HCT116 (cell line): ENCODE measurements around the gene RFPL4A. TPM values are rescaled to one million over a fixed set of nuclear protein-coding genes. Genes with fewer than 3 reads are reported as not detected.
A peak's percentile ranks its signal among the peaks of the same experiment; 100 is the strongest.

Experiments
- ATAC-seq: fragments of 200-7000 bp; cut with Tn5 transposase; 2 replicates; pipeline ENCODE4 v1.9.1; 2020; ENCODE audit warnings: mild to moderate bottlenecking, moderate library complexity
- BruUV-seq: library from RNA; stranded (reverse); fragments of 400-500 nt; replicated peaks from 2 replicates; lab custom pipeline; 2021; lab: Mats Ljungman, UMichigan
- CTCF ChIA-PET: fragments of 300-600 bp; sonication (Branson Sonifier 250); formaldehyde crosslinking; loops from one replicate; lab custom pipeline; 2021; ENCODE audit warnings: antibody characterized with exemption; lab: Charles Lee
- POLR2A ChIA-PET: fragments of 300-600, 350-600 bp; sonication (Branson Sonifier 250); formaldehyde crosslinking; loops from one replicate; lab custom pipeline; 2021; ENCODE audit warnings: antibody characterized with exemption; lab: Charles Lee
- RAD21 ChIA-PET, 2 experiments: fragments of 300-600 bp; sonication (Branson Sonifier 250); formaldehyde crosslinking; loops; one replicate each; lab custom pipeline; 2023; ENCODE audit warnings: low total read pairs in 2 of 2; ENCODE audit not compliant: uncharacterized antibody in 2 of 2, unreplicated experiment in 2 of 2, low non-redundant PET in 1 of 2; lab: Charles Lee
- DNase-seq: peaks from one replicate; pipeline ENCODE4 v3.0.0-alpha.2; 2010; ENCODE audit warnings: low read depth, low spot score
- H2AFZ ChIP-seq: fragments of 200-600 bp; shearing (Covaris generic), sonication (generic); 2 replicates; pipeline ENCODE4 v1.6.1; 2017; ENCODE audit warnings: low read depth, mixed run types, mixed read lengths, antibody characterized with exemption, low read length; ENCODE audit not compliant: poor library complexity, severe bottlenecking
- H3K27ac ChIP-seq: 2 replicates; pipeline ENCODE4 v1.5.1; 2012; ENCODE audit warnings: low read depth, low read length
- H3K27me3 ChIP-seq: fragments of 200-600 bp; sonication (generic); 2 replicates; pipeline ENCODE4 v1.6.1; 2016; ENCODE audit warnings: mixed run types, low read length, mixed read lengths; ENCODE audit not compliant: insufficient read depth
- H3K36me3 ChIP-seq, 2 experiments: fragments of 200-500 bp in 1 of 2; fragments of 200-600 bp in 1 of 2; sonication (Bioruptor generic) in 1 of 2; sonication (generic) in 1 of 2; 2 replicates each; pipeline versions ENCODE4 v1.5.1 to v1.6.1; 2014 to 2016; ENCODE audit warnings: low read length in 2 of 2, inconsistent platforms in 1 of 2, mixed read lengths in 1 of 2, mixed run types in 1 of 2; ENCODE audit not compliant: insufficient read depth in 2 of 2, control insufficient read depth in 1 of 2
- H3K4me1 ChIP-seq, 2 experiments: fragments of 200-600 bp in 1 of 2; sonication (generic) in 1 of 2; 2 replicates each; pipeline versions ENCODE4 v1.5.1 to v1.6.1; 2012 to 2017; ENCODE audit warnings: low read length in 2 of 2, inconsistent platforms in 1 of 2, mild to moderate bottlenecking in 1 of 2, mixed read lengths in 1 of 2, mixed run types in 1 of 2, moderate library complexity in 1 of 2; ENCODE audit not compliant: insufficient read depth in 2 of 2, control insufficient read depth in 1 of 2
- H3K4me2 ChIP-seq: fragments of 200-600 bp; sonication (generic); 2 replicates; pipeline ENCODE4 v1.6.1; 2017; ENCODE audit warnings: mixed run types, low read length, mixed read lengths
- H3K4me3 ChIP-seq, 2 experiments: fragments of 200-600 bp in 1 of 2; sonication (generic) in 1 of 2; replicated peaks in 1 of 2; 2 replicates each; pipeline ENCODE4 v1.5.1; 2011 to 2016; ENCODE audit warnings: low read length in 2 of 2, control low read depth in 1 of 2, low read depth in 1 of 2, mild to moderate bottlenecking in 1 of 2, mixed read lengths in 1 of 2, mixed run types in 1 of 2
- H3K79me2 ChIP-seq: fragments of 200-600 bp; sonication (generic); 2 replicates; pipeline ENCODE4 v1.6.1; 2017; ENCODE audit warnings: mild to moderate bottlenecking, mixed run types, low read length, moderate library complexity, mixed read lengths; ENCODE audit not compliant: insufficient read depth
- H3K9ac ChIP-seq: fragments of 200-600 bp; sonication (generic); 2 replicates; pipeline ENCODE4 v1.6.1; 2016; ENCODE audit warnings: low read length, mixed read lengths
- H3K9me2 ChIP-seq: fragments of 200-600 bp; sonication (generic), shearing (Covaris generic); 2 replicates; pipeline ENCODE4 v1.6.1; 2017; ENCODE audit warnings: mixed run types, mild to moderate bottlenecking, moderate library complexity; ENCODE audit not compliant: insufficient read depth
- H3K9me3 ChIP-seq, 2 experiments: fragments of 200-500 bp in 1 of 2; fragments of 200-600 bp in 1 of 2; sonication (Bioruptor generic) in 1 of 2; sonication (generic) in 1 of 2; 2 replicates each; pipeline ENCODE4 v1.6.1; 2014 to 2017; ENCODE audit warnings: low read length in 2 of 2, mixed read lengths in 2 of 2, inconsistent platforms in 1 of 2, low read depth in 1 of 2, mild to moderate bottlenecking in 1 of 2, mixed run types in 1 of 2, moderate library complexity in 1 of 2; ENCODE audit not compliant: control insufficient read depth in 1 of 2, insufficient read depth in 1 of 2
- H4K20me1 ChIP-seq: fragments of 200-600 bp; sonication (generic), shearing (Covaris generic); 2 replicates; pipeline ENCODE4 v1.6.1; 2017; ENCODE audit warnings: mixed run types, mild to moderate bottlenecking, moderate library complexity; ENCODE audit not compliant: insufficient read depth
- CBX3 ChIP-seq: IDR thresholded peaks from 2 replicates; pipeline ENCODE4 v1.6.1; 2012; ENCODE audit warnings: low read depth
- CEBPB ChIP-seq: IDR thresholded peaks from 2 replicates; pipeline ENCODE4 v1.6.1; 2012; ENCODE audit warnings: low read depth
- CTCF ChIP-seq, 3 experiments: fragments of 200-600 bp in 1 of 3; sonication (generic) in 1 of 3; IDR thresholded peaks in 2 of 3; conservative IDR thresholded peaks in 1 of 3; 2 replicates each; pipeline ENCODE4 v1.5.1; 2012 to 2017; ENCODE audit warnings: low read depth in 2 of 3, low read length in 2 of 3, antibody characterized with exemption in 1 of 3, borderline replicate concordance in 1 of 3, control low read depth in 1 of 3, mild to moderate bottlenecking in 1 of 3, mixed read lengths in 1 of 3, mixed run types in 1 of 3, moderate library complexity in 1 of 3; ENCODE audit not compliant: insufficient read depth in 1 of 3
- EGR1 ChIP-seq: IDR thresholded peaks from 2 replicates; pipeline ENCODE4 v1.6.1; 2012; ENCODE audit warnings: low read depth
- ELF1 ChIP-seq: IDR thresholded peaks from 2 replicates; pipeline ENCODE4 v1.6.1; 2012; ENCODE audit warnings: low read depth, borderline replicate concordance
- EZH2 ChIP-seq: fragments of 200-600 bp; sonication (generic); IDR thresholded peaks from 2 replicates; pipeline ENCODE4 v1.6.1; 2017; ENCODE audit warnings: antibody characterized with exemption, mixed run types
- EZH2phosphoT487 ChIP-seq: fragments of 200-600 bp; IDR thresholded peaks from 2 replicates; pipeline ENCODE4 v1.6.1; 2018; ENCODE audit warnings: antibody characterized with exemption, borderline replicate concordance
- FOSL1 ChIP-seq: IDR thresholded peaks from 2 replicates; pipeline ENCODE4 v1.6.1; 2012; ENCODE audit warnings: low read depth
- POLR2A ChIP-seq: IDR thresholded peaks from 2 replicates; pipeline ENCODE4 v1.7.0; 2011; ENCODE audit warnings: borderline replicate concordance; ENCODE audit not compliant: insufficient read depth, insufficient read length; ENCODE audit errors: extremely low read depth
- POLR2AphosphoS5 ChIP-seq: IDR thresholded peaks from 2 replicates; pipeline ENCODE4 v1.6.1; 2011; ENCODE audit warnings: mild to moderate bottlenecking, low read depth, low read length, moderate library complexity
- RAD21 ChIP-seq: IDR thresholded peaks from 2 replicates; pipeline ENCODE4 v1.6.1; 2012; ENCODE audit warnings: low read depth, mild to moderate bottlenecking
- SP1 ChIP-seq: IDR thresholded peaks from 2 replicates; pipeline ENCODE4 v1.6.1; 2012; ENCODE audit warnings: low read depth
- TCF7L2 ChIP-seq: IDR thresholded peaks from 2 replicates; pipeline ENCODE4 v1.7.0; 2011; ENCODE audit warnings: borderline replicate concordance, inconsistent platforms; ENCODE audit not compliant: insufficient read depth, insufficient read length; ENCODE audit errors: extremely low read depth
- YY1 ChIP-seq: IDR thresholded peaks from 2 replicates; pipeline ENCODE4 v1.6.1; 2011; ENCODE audit warnings: low read length, low read depth, moderate library complexity, mild to moderate bottlenecking; ENCODE audit not compliant: insufficient replicate concordance; ENCODE audit errors: extremely low read depth
- ZBTB33 ChIP-seq: IDR thresholded peaks from 2 replicates; pipeline ENCODE4 v1.6.1; 2011; ENCODE audit warnings: mild to moderate bottlenecking, low read length, moderate library complexity; ENCODE audit not compliant: insufficient replicate concordance; ENCODE audit errors: extremely low read depth
- ZFX ChIP-seq: fragments of 450-650 bp; IDR thresholded peaks from 2 replicates; pipeline ENCODE4 v1.6.1; 2017
- ZNF274 ChIP-seq: fragments of 200-500 bp; sonication (Bioruptor generic); IDR thresholded peaks from 2 replicates; pipeline ENCODE4 v1.6.1; 2014; ENCODE audit warnings: mild to moderate bottlenecking, low read depth, low read length, inconsistent platforms
- intact Hi-C: fragments of 100-400 bp; cut with micrococcal nuclease; formaldehyde crosslinking; loops from 2 replicates; pipeline ENCODE4 v1.10.0; 2022
- total RNA-seq: library from RNA; stranded (reverse); gene quantifications from one replicate; pipeline ENCODE4 v1.2.1, GENCODE V29; 2021; ENCODE audit not compliant: unreplicated experiment
- TF ChIP-seq, protein P1 (sequence below): IDR thresholded peaks from 2 replicates; pipeline ENCODE4 v1.6.1; 2012

Gene RFPL4A
- total RNA-seq, 1 experiment from 2014 or later: not detected

DNA sequence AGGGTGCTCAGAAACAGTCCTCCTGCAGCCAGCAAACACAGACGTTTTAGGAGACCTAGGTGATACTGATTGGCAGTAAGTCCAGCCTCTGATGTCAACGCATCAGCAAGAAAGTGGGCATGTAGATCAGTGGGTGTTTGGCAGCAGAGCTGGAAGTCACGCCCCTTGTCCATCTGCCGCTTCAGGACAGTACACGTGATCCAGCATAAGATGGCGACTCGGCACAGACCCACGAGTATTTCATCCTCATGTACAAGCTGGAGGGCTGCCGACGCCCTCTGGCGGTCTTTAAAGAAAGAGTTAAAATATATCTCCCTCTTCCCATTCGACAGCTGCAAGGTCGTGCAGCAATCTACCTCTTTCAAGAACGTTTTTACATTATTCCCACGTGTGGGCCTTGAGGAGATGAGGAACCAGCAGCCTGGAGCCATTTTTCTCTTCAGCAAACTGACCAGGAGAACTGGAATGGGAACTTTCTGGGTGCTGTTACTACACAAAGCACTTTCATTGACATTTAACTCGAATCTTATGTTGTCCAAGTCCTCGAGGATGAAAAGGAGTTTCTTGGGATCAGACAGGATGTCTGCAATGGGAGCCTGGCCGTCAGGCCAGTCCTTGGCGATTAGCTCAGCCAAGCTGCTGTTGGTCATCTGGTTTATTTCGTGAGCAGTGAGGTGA lies 50.6 kb downstream of the RFPL4A start:
- Histone ChIP-seq H2AFZ (peak overlapping the region; percentile 96), H3K4me1 (peaks cover 0 to 7% of the 10 kb centered on the region in 2 experiments; a peak in 2 of 4 replicates), H3K27ac (no peak overlapping the region), H3K36me3 (no peaks in the 10 kb centered on the region), H3K9me2 (no peaks in the 10 kb centered on the region), H3K9me3 (no peaks in the 10 kb centered on the region), H4K20me1 (no peaks in the 10 kb centered on the region), H3K9ac (no peak overlapping the region), H3K79me2 (no peaks in the 10 kb centered on the region), H3K27me3 (no peaks in the 10 kb centered on the region), H3K4me3 (no peak overlapping the region), H3K4me2 (peak overlapping the region; percentile 25; the same call in 1 of the 2 replicates)
- BruUV-seq: no TSS peak
- intact Hi-C loops: loop anchor here (1.0 to 5.0 kb wide), 2 partner anchors 106 to 177 kb away; no protein-coding TSS in a partner anchor
- ChIA-PET CTCF (interaction anchor here (0.9 to 3.6 kb wide), 8 partner anchors 10 to 524 kb away, joined by 3 to 28 read pairs (median 9); no protein-coding TSS in a partner anchor), RAD21 (interaction anchor here in 1 of 2 experiments (0.8 kb wide), 1 partner anchor 104 kb away, joined by 3 read pairs; no protein-coding TSS in a partner anchor), POLR2A (interaction anchor here (0.6 to 0.8 kb wide), 2 partner anchors 177 to 748 kb away, joined by 3 read pairs; no protein-coding TSS in a partner anchor)
- peak; percentile 90 for DNase-seq
- peak; percentile 95 for ATAC-seq
- peak; percentile 70 for TF ChIP-seq RAD21
- TF ChIP-seq CBX3: peak; percentile 79
- TF ChIP-seq EGR1: no peak
- TF ChIP-seq, protein P1, sequence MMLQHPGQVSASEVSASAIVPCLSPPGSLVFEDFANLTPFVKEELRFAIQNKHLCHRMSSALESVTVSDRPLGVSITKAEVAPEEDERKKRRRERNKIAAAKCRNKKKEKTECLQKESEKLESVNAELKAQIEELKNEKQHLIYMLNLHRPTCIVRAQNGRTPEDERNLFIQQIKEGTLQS: no peak
- no peak for TF ChIP-seq ZNF274
- no peak for TF ChIP-seq FOSL1
- TF ChIP-seq POLR2A: no peak
- TF ChIP-seq ZFX: no peak
- peak; percentile 55 to 66 (median 58) for TF ChIP-seq CTCF (IDR thresholded peaks at IDR 0.05 in 2 of 3, conservative IDR thresholded peaks at IDR 0.05 in 1 of 3; ENCODE audit: borderline replicate concordance in 1 of 3, insufficient read depth in 1 of 3, low read depth in 2 of 3, low read length in 2 of 3)
- TF ChIP-seq CEBPB: no peak
- TF ChIP-seq TCF7L2: peak; percentile 15
- no peak for TF ChIP-seq SP1
- no peak for TF ChIP-seq ZBTB33
- no peak for TF ChIP-seq EZH2
- no peak for TF ChIP-seq EZH2phosphoT487
- TF ChIP-seq ELF1: no peak
- peak; percentile 87 for TF ChIP-seq YY1
- 0 out of 2 replicates have a peak, but pooled peaks have one; percentile 15 for TF ChIP-seq POLR2AphosphoS5
